Left lung (tissue), 10 donors: ENCODE data around the gene PITX1. TPM values are rescaled to one million over a fixed set of nuclear protein-coding genes. Genes with fewer than 3 reads are reported as not detected.

ENCODE experiments used
- ATAC-seq: fragments of 200-7000 bp; cut with Tn5 transposase; one replicate; pipeline ENCODE4 v1.9.1; 2020; ENCODE audit warnings: moderate library complexity
- DNase-seq, 4 donors: peaks; one replicate each; pipeline ENCODE4 v3.0.0-alpha.2; 2013 to 2020
- H3K27ac ChIP-seq, 2 donors: fragments of 200-600 bp; sonication (generic) in 1 of 2; one replicate each; pipeline versions ENCODE4 v1.5.0 to v1.8.0; 2020 to 2021
- H3K27me3 ChIP-seq, 2 donors: fragments of 200-600 bp; sonication (generic) in 1 of 2; one replicate each; pipeline versions ENCODE4 v1.5.0 to v1.8.0; 2020 to 2021
- H3K36me3 ChIP-seq, 2 donors: fragments of 200-600 bp; sonication (generic) in 1 of 2; one replicate each; pipeline versions ENCODE4 v1.5.0 to v1.8.0; 2020 to 2021
- H3K4me1 ChIP-seq, 2 donors: fragments of 200-600 bp; one replicate each; pipeline ENCODE4 v1.8.0; 2021
- H3K4me3 ChIP-seq, 2 donors: fragments of 200-600 bp; sonication (generic) in 1 of 2; one replicate each; pipeline versions ENCODE4 v1.5.0 to v1.8.0; 2020 to 2021; ENCODE audit warnings: mild to moderate bottlenecking in 1 of 2
- H3K9me3 ChIP-seq, 2 donors: fragments of 200-600 bp; sonication (generic) in 1 of 2; one replicate each; pipeline versions ENCODE4 v1.5.0 to v1.8.0; 2020 to 2021
- CTCF ChIP-seq, 2 donors: fragments of 200-600 bp; sonication (generic) in 1 of 2; IDR thresholded peaks; one replicate each; pipeline versions ENCODE4 v1.5.0 to v1.8.0; 2021; ENCODE audit warnings: antibody characterized with exemption in 2 of 2
- intact Hi-C, 2 donors: fragments of 100-400 bp; cut with DNase I; formaldehyde crosslinking; loops; one replicate each; pipeline versions ENCODE4 v1.11.2 to v1.14.2; 2022
- polyA plus RNA-seq, 6 donors: library from polyadenylated mRNA; unstranded; fragments of 120-200 nt; gene quantifications; one replicate each; pipeline ENCODE4 v1.2.1, GENCODE V29; 2013; ENCODE audit not compliant: insufficient read length in 6 of 6
- total RNA-seq, 2 donors: library from RNA; stranded (reverse); fragmentation: NEBNext Ultra II Directional; extraction: Animal tissue kit (Norgen Biotek cat#: 25700); gene quantifications; one replicate each; pipeline ENCODE4 v1.2.1, GENCODE V29; 2021
- donor health status: DM: no; HTN: yes; CAD: no.
- donor health status: DM: no; HTN: no; CAD: no.

PITX1 gene
- total and polyA plus RNA-seq, 8 donors = 0.17 to 0.68 (median 0.32) TPM; not detected in 1

GRCh38 chr5:135027266-135027696, 6.7 kb downstream of the PITX1 start:
- intact Hi-C loops = no loop called here

GRCh38 chr5:135026645-135027265, 7.3 kb downstream of the PITX1 start:
- Histone ChIP-seq H3K9me3 (no peaks in the 10 kb centered on the region), H3K4me3 (no peak overlapping the region), H3K4me1 (peaks cover 7 to 16% of the 10 kb centered on the region in 2 donors), H3K27ac (no peak overlapping the region), H3K27me3 (peaks cover 51 to 91% of the 10 kb centered on the region in 2 donors), H3K36me3 (no peaks in the 10 kb centered on the region)
- no peak for TF ChIP-seq CTCF (IDR thresholded peaks at IDR 0.05)
- ATAC-seq (no peak), DNase-seq (peak in 1 of 4 donors; percentile 67)
- intact Hi-C loops = no loop called here

More at GRCh38 chr5:135027266-135027696, 6.7 kb downstream of the PITX1 start:
- Histone ChIP-seq H3K9me3 (no peaks in the 10 kb centered on the region), H3K36me3 (no peaks in the 10 kb centered on the region), H3K4me3 (no peak overlapping the region), H3K4me1 (peaks cover 7 to 16% of the 10 kb centered on the region in 2 donors), H3K27ac (no peak overlapping the region), H3K27me3 (peaks cover 56 to 96% of the 10 kb centered on the region in 2 donors)
- DNase-seq (peak in 1 of 4 donors; percentile 70), ATAC-seq (no peak)
- TF ChIP-seq CTCF (IDR thresholded peaks at IDR 0.05) = no peak

- DNase-seq = peak in 1 of 4 donors; percentile 44
- H3K9me3 ChIP-seq = no peaks in the 10 kb centered on the region
- intact Hi-C loops = no loop called here
- H3K4me1 ChIP-seq = peaks cover 4 to 9% of the 10 kb centered on the region in 2 donors
- peaks cover 43 to 83% of the 10 kb centered on the region in 2 donors for H3K27me3 ChIP-seq
- TF ChIP-seq CTCF (IDR thresholded peaks at IDR 0.05) = no peak
- ATAC-seq = no peak
- H3K36me3 ChIP-seq = no peaks in the 10 kb centered on the region
- H3K27ac ChIP-seq = no peak overlapping the region
- no peak overlapping the region for H3K4me3 ChIP-seq
Observed at GRCh38 chr5:135025730-135026644, 8.0 kb downstream of the PITX1 start.

- intact Hi-C loops = no loop called here
- no peak overlapping the region for H3K4me3 ChIP-seq
- no peak for TF ChIP-seq CTCF (IDR thresholded peaks at IDR 0.05)
- H3K36me3 ChIP-seq = no peaks in the 10 kb centered on the region
- ATAC-seq = no peak
- H3K27me3 ChIP-seq = peaks cover 35 to 75% of the 10 kb centered on the region in 2 donors
- H3K9me3 ChIP-seq = no peaks in the 10 kb centered on the region
- H3K4me1 ChIP-seq = peaks cover 0 to under 1% of the 10 kb centered on the region in 2 donors
- DNase-seq = peak in 1 of 4 donors; percentile 59
- no peak overlapping the region for H3K27ac ChIP-seq
Observed at GRCh38 chr5:135024956-135025729, 8.9 kb downstream of the PITX1 start.
